Glomerular visceral epithelial cell (primary cell): Measurements from ENCODE around the gene DNAH17.
A peak's percentile ranks its signal among the peaks of the same experiment; 100 is the strongest.

Experiments
- DNase-seq: peaks from one replicate; pipeline ENCODE4 v3.0.0-alpha.2; 2016; ENCODE audit errors: extremely low spot score

Gene DNAH17

DNA sequence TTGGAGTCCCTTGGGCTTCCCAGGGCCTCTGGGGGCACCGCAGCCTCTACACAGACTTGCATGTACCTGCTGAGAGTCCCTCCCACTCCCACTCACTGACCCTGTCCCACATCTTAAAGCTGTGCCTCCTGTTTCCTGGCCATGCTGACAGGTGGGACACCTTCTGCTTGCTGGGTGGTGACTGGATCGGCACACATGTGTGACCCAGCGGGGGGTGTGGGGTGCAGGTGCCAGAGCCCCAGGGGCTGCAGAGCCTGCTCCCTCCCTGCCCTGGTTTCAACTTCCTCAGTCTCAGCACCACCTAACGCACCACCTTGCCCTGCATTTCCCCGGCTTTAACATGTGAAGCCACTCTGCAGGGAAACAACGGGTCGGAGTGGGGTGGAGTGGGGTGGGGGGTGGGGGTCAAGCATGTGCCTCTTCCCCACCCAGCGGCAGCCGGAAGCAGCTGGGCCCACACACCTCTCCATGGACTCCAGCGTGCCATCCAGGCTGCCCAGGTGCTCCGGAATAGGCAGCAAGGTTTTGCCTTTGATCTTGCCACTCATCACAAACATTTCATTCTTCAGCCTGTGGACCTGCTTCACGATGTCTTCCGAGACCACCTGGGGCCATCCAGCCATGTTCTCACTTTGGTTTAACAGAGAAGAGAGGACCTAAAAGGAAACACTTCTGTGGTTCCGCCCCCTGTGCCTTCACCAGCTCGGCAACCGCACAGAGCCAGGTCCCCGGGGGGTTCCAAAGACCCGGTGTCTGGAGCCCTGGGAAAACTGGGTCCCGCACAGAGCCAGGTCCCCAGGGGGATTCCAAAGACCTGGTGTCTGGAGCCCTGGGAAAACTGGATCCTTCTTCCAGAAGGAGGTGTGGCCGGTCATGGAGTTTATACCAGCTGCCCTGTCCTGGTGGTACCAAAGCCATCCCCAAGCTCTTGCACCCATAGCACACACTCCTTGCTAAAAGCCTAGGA lies 4.7 kb downstream of the DNAH17 start:
- no peak for DNase-seq

DNA sequence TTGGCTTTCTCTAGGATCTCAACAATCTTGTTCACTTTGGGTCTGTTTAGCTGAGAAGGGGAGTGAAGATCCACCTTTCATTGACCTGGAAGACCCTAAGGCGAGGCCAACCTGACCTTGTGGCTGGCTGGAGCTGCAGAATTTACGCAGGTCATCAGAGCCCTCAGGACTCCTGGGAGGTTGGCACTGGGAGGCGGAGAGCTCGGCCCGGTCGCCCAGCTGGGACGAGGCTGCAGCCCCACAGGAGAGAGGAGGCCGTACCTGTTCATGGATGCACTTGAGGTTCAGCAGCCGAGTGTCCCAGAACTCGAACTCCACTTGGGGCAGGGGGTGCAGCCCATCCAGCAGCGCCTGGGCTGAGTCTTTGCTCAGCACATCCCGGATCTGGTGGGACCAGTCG lies 5.9 kb downstream of the DNAH17 start:
- DNase-seq = no peak

DNA sequence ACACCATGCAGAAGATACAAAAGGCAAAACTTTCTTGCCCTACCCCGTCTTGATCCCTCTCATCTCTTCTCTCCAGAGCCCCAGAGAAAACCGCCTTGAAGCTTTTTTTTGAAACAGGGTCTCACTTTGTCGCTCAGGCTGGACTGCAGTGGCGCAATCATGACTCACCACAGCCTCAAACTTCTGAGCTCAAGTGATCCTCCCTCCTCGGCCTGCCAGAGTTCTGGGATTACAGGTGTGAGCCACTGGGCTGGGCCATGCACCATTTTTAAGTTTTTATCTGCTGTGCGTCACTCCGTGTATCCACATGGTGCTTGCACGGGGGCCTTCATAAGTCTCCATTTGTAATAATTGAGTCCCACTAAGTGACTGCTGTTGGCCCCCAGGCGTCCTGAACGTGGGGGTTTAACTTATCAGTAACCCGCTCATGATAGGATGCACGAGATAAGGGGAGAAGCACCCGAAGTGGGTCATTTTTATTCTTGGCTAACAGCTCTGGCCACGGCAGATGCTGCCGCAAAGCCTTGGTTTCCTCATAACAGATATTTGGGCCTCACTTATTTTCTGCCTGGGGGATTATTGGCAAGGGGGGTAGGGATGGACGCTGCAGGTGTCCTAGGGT lies 8.6 kb downstream of the DNAH17 start:
- peak; percentile 53 for DNase-seq

DNA sequence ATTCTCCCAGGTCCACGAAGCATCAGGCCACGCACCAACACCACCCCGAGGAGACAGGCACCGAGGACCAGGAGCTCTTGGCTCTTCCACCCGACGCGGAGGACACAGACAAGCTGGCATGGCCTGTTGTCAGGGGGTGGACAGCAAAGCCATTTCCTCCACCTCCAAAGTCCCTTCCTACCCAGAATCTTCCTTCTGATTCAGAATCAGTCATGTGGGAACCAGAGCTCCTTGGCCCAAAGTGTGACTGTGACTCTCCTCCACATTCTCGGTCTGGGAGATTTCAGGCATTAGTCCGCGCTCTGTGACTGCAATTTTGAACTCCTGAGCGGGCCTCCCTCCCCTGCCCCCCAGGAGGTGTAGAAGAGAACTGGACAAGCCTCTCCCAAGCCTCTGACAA lies 9.2 kb downstream of the DNAH17 start:
- peak; percentile 30 for DNase-seq

DNA sequence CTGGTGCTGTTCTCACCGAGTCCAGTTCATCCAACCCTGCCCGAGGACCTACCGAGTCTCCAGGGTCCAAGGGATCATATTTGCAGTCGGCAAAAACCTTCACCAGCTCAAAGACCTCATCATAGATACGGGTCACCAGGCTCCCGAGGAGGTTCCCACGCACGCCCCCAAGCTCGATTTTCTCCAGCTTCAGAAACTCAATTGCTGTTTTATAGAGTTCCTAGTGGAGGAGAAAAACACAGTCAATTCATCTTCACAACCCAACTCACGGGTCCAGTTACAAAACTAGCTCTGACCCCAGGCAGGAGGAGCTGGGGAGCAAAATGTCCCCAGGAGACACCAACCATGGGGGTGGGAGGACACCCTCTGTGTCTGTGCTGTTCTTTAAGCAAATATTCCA lies 10.2 kb downstream of the DNAH17 start:
- DNase-seq = no peak

DNA sequence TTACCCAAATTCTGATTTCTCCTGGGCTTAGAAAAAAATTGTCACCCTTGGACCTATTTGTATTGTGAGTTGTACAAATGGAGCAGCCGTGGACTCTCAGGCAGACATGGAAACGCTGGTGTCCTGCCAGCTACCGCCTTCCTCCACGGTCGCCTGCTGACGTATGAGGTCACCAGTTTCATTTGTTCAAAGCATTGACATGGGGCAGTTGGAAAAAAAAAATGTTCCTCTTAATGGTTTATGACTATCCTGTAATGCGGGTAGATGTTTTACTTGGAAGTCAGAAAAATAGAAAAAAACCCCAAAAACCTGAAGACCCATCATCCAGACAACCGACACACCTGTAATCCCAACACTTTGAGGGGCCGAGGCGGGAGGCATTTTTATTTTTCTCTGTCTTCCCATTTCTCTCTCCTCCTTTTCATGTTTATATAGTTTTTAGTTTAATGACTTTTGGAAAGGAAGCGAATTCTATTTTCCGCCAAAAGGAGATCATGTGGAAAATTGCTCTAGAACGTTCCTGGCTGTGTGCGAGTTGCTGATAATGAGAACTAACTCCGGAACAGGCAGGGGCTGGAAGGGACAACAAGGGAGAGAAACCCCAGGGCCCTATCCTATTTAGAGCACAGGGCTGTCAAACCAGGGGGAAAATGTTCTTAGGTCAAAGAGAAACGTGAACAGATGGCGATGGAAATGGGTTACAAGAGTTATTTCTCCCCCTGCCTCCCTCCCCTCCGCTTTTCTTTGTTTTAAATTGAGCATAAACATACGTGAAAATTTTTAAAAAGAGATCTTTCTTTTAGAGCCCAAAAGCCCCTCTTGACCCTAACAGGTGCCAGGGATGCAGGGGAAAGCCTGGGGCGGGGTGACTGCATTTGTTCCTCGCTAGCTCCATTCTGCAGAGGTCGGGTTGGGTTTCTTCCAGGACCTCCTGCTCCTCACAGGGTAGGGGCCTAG lies 13.7 kb downstream of the DNAH17 start:
- DNase-seq = no peak

DNA sequence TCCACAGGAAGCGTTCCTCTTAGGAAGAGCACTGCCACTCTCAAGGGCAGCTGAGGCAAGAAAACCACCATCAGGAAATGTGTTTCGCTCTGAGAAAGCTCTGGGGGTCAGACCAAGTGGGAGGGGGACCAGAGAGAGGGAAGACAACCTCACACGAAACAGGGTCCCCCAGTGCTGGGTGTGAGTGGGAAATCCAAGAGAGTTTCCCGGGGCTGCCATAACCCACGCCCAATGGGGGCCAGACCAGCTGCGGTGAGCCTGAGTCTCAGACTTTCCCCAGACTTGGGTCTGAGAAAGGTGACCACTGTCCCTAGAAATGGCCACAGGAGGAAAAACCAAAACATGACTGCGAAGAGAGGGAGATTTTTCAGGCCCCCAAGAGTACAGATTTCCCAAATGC lies 14.5 kb downstream of the DNAH17 start:
- no peak for DNase-seq

DNA sequence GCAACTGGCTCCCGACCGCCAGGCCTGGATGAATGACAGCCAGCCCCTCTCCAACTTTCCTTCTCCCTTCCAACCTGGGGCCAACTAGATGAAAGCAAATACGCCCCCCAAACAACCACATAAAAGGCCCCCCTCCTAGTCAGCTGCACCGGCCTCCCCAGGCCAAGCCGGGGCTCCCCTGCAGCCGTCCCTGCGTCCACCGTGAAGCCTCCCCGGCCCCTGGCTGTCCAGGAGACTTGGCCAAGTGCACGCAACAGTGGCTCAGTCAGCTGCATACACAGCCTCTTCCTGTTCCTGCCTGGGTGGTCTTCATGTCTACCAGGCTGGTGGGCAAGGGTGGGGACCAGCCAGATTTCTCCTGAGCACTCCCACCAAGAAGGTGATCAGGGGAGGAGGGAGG lies 16.0 kb downstream of the DNAH17 start:
- DNase-seq = no peak

DNA sequence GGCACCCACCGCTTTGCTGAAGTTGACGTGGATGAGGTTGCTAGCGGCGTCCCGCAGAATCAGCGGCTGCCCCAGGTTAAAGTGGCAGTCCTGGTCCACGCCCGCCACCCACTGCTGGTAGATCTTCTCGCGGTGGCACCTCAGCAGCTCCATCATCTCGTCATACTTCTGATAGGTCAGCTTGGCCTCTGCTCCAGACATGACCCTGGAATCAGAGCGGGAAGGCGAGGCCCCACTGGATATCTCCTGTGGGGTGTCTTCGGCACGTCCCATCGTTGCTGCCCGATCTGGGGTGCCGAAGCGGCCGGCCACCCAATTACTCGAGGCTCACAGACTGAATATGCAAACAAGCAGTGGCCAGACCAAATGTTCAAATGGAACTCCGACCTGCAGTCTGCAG lies 16.5 kb downstream of the DNAH17 start:
- DNase-seq = no peak

DNA sequence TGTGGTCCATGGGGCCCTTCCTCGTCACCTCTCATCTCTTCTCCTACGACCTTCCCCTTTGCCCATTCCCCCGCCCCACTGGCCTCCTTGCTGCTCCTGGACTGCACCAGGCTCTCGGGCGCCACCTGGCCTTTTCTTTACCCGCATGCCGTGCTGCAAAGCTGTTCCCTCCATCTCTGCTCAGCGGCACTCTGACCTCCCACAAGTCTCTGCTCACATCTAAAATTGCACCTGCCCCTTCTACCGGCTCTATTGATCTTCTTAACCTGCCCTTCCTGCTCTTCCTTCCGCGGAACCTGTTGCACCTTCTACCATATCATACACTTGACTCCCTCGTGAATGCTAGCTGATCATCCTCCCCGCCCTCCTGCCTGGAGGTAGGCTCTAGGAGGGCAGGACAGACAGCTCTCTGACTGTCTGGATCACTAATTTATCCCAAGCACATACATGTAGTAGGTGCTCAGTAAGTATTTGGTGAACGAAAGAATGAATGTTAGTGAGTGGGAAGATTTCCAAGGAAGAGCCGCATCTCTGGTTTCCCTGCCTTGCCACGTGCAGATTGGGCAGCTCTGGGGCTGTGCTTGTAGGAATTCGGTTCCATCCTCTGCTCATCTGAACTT lies 17.3 kb downstream of the DNAH17 start:
- DNase-seq = no peak

DNA sequence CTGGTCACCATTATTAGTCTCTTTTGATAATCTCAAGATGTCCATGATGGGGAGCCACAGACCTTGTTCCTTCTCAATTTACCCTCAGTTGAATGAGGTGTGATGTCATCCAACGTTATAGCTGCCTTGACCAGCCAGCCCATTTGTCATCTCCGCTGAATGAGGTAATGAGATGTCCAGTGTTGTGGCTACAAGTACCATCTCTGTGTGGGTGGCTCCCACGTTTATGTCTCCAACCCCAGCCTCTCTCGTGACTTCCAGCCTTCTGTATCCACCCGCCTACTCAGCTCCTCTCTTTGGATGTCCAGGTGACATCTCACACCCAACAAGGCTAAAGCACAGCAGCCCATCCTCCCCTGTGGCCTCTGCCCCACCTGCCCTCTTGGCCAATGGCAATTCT lies 18.2 kb downstream of the DNAH17 start:
- no peak for DNase-seq

DNA sequence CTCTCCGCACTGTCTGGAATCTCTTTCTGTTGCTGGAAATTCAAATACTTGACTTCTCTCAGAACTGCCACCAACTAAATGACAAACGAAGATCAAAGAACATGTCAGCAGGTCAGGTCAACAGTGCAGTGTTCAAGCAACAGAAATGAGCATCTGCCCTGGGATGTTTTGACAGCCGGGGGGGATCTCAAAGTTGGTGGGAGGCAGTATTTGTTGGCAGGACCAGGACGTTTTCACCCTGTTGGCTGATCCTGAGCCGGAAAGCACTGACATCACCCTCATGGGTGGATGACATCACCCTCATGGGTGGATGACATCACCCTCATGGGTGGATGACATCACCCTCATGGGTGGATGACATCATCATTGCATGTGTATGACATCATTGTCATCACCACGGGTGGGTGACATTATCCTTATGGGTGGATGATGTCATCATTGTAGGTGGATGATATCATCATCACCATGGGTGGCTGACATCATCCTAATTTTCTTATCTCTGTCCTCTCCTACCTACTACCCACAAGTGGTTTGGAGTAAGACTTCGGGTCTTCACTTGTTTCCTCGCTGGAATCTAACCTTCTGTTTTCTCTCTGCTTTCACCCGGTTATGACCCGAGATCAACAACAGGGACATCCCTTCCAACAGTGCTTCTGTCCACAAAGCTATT lies 18.9 kb downstream of the DNAH17 start:
- DNase-seq = peak; percentile 38

DNA sequence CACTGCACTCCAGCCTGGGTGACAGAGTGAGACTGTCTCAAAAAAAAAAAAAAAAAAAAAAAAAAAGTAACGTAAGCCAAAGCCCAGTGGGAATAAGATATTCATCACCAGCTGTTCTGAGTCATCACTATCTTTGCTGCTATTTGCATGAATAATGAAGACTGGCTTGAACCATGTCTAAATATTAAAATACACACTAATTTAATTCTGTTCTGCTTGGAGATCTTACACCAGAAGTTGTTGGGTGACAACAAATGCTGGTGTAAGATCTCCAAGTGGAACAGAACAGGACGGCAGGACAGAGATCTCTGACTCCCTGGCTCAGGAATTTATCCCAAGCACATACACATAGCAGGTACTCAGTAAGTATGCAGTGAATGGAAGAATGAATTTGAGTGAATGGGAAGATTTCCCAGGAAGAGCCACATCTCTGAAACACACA lies 19.6 kb downstream of the DNAH17 start:
- peak; percentile 63 for DNase-seq

DNA sequence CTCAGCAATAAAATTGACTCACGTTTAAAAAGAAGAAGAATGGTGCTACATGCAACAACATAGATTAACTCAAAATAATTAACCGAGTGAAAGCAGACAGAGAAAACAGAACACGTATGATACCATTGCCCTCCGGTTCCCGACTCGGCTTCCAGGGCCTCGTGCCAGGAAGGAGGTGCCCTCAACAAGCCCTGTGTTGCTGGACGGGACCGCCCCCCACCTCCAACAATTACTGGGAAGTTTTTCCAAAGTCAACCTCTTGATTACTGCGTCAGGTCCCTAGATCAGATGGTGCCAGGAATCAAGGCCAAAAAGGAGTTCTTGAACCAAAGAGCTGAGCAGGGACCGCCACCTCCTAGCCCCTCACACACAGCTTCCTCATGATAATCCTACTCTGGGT lies 20.4 kb downstream of the DNAH17 start:
- DNase-seq = no peak

DNA sequence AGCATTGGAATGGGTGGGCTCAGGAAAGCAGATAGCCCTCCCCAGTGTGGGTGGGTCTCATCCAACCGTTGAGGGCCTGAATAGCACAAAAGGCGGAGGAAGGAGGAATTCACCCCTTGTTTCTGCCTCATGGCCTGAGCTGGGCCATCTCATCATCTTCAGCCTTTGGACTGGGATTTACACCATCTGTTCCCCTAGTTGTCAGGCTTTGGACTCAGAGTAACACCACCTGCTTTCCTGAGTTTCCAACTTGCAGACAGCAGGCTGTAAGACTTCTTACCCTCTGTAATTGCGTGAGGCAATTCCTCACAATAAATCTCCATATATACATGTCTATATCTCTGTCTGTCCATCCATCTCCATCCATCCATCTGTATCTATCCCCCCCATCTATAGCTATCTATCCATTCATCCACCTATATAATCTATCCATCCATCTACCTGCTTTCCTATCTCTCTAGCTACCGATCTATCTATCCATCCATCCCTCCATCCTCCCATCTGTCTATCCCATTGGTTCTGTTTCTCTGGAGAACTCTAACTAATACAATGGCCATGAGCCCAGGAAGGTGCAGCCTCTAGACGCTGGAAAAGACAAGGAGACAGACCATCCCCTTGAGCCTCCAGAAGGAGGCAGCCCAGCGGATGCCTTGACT lies 21.3 kb downstream of the DNAH17 start:
- DNase-seq = no peak

DNA sequence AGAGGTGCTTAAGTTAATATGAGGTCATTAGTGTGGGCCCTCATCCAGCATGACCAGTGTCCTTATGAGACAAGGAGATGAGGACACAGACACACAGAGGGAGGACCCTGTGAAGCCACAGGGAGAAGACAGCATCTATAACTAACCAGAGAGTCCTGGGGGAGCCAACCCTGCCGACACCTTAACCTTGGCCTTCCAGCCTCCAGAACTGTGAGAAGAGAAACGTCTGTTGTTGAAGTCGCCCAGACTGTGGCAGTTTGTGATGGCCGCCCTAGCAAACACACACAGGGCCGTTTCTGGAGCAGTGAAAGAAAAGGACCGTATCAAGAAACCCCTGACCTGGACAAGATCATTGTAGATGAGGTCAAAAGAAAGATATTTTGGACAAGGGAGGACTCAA lies 26.7 kb downstream of the DNAH17 start:
- DNase-seq = no peak

DNA sequence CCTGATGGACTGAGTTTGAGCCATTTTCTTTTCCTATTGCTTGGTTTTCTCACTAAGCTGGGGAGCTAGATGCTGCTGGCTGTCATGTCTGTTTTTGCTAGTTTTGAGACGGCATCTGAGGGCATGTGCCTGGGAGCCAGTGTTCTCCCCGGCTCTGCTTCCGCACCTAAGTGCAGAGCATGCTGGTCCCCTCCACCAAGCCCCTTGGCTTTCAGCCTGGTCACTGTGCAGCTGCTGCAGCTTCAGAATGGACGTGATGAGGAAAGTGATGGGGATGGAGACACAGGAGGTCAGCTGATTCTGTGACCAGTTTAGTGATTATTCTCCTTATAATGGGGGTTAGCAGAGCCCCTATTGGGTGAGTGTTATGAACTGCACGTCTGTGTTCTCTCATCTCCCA lies 28.5 kb downstream of the DNAH17 start:
- DNase-seq = no peak

DNA sequence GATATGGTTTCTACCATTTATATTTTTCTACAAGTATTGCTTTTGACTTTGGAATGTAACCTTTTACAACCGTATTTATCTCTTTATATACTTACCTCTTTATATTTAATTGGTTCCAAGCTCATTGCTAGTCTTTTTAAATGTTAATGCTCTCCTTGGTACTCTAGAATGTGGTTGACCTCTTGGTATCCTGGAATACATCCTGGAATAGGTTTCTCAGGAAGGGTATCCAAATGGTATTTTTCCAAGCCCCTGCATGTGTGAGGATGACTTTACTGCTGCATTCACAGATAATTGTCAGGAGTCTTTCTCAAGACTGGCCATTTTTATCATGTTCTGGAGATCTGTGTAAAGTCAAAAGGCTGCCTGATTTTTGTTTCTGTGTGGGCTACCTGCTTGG lies 30.2 kb downstream of the DNAH17 start:
- DNase-seq = no peak

DNA sequence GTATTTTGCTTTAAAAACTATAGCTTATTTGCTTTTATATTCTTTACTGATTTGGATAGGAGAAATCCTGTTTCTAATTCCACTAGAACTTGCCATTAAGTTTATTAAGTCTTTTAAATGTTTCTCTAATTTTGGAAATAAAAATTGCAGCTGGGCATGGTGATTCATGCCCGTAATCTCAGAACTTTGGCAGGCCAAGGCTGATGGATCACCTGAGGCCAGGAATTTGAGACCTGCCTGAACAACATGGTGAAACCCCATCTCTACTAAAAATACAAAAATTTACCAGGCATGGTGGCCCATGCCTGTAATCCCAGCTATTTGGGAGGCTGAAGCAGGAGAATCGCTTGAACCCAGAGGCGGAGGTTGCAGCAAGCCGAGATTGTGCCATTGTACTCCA lies 30.7 kb downstream of the DNAH17 start:
- DNase-seq = no peak

DNA sequence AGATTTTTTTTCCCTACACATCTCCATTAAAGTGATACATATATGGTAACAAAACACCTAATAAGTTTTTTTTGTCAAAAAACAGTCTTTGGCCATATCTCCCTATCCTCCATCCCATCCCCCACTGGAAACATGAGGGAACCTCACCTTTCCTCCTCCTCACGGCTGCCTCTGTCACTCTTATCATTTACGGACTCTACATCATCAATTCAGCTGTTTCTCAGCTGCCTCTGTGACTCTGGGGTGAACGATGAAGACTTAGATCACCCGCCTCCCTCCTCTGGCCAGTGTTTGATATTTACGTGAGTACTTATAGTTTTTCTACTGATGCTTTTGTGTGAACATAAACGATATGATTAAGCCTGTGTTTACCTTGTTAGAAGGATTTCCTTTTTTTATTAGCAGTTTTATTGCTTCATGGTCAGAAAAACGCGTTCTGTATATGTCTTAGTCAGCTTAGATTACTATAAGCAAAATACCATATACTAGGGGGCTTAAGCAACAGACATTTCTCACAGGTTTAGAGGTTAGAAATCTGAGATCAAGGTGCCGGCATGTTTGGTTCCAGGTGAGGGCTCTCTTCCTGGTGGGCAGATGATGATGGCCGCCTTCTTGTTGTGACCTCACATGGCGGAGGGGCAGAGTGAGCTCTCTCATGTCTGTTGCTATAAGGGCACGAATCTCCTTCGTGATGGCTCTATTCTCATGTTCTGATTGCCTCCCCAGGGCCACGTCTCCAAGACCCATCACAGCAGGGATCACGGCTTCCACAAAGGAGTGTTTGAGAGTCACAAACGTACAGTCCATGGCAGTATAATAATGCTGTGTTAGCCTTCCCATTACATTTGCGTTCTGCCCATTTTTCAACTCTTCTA lies 32.1 kb downstream of the DNAH17 start:
- DNase-seq = no peak
